Endometrium (tissue), 2 donors: ENCODE measurements around the gene GGT1.
"Not testable (repeated sequence)": the region's sequence is repeated elsewhere in the genome, so short reads cannot be mapped to it uniquely, and the experiment has no call there.

Source experiments
- FAIRE-seq: peaks from 2 replicates; lab custom pipeline; 2012; peaks lifted over from hg19 to GRCh38; lab: Jason Lieb, UNC
- donor health status: control.
- donor health status: control.

GGT1 gene

GRCh38 chr22:24599958-24600715 is 2.9 kb upstream of the GGT1 start:
- FAIRE-seq = not testable (repeated sequence)

- FAIRE-seq = no peak
These were observed 1.5 kb upstream of the GGT1 start for GRCh38 chr22:24601217-24602104.

GRCh38 chr22:24602105-24602749 is 766 bp upstream of the GGT1 start:
- FAIRE-seq = not testable (repeated sequence)

- not testable (repeated sequence) for FAIRE-seq
These were observed 1.0 kb downstream of the GGT1 start for GRCh38 chr22:24603770-24604629.

- not testable (repeated sequence) for FAIRE-seq
These were observed 3.3 kb downstream of the GGT1 start for GRCh38 chr22:24606340-24606739.

- not testable (repeated sequence) for FAIRE-seq
These were observed 4.5 kb downstream of the GGT1 start for GRCh38 chr22:24607429-24607983.

- FAIRE-seq = not testable (repeated sequence)
These were observed 5.3 kb downstream of the GGT1 start for GRCh38 chr22:24608327-24608726.

GRCh38 chr22:24609888-24610287 is 6.9 kb downstream of the GGT1 start:
- FAIRE-seq = not testable (repeated sequence)

GRCh38 chr22:24614794-24615193 is 11.8 kb downstream of the GGT1 start:
- not testable (repeated sequence) for FAIRE-seq

- not testable (repeated sequence) for FAIRE-seq
These were observed 18.3 kb downstream of the GGT1 start for GRCh38 chr22:24621244-24621643.

GRCh38 chr22:24622596-24622995 is 19.6 kb downstream of the GGT1 start:
- not testable (repeated sequence) for FAIRE-seq

GRCh38 chr22:24627911-24628310 is 24.9 kb downstream of the GGT1 start:
- FAIRE-seq = not testable (repeated sequence)

- not testable (repeated sequence) for FAIRE-seq
These were observed 26.1 kb downstream of the GGT1 start for GRCh38 chr22:24629069-24629468.

GRCh38 chr22:24630812-24631427 is 27.9 kb downstream of the GGT1 start:
- not testable (repeated sequence) for FAIRE-seq

GRCh38 chr22:24631430-24632122 is 28.6 kb downstream of the GGT1 start:
- not testable (repeated sequence) for FAIRE-seq

- FAIRE-seq = not testable (repeated sequence)
These were observed 29.6 kb downstream of the GGT1 start for GRCh38 chr22:24632642-24633041.

- not testable (repeated sequence) for FAIRE-seq
These were observed 30.4 kb downstream of the GGT1 start for GRCh38 chr22:24633231-24634023.

GRCh38 chr22:24634776-24635389 is 31.9 kb downstream of the GGT1 start:
- FAIRE-seq = not testable (repeated sequence)

- not testable (repeated sequence) for FAIRE-seq
These were observed 33.5 kb downstream of the GGT1 start for GRCh38 chr22:24636513-24636912.
